ENCODE measurements around the gene STAT5B.

Gene STAT5B

GRCh38 chr17:42203354-42203753 lies 72.8 kb downstream of the STAT5B start:
- Histone ChIP-seq H2BK15ac (ENCODE audit: low read depth, poor library complexity, severe bottlenecking) (no peak overlapping the region), H3K79me1 (replicated peaks; ENCODE audit: low read length, poor library complexity, severe bottlenecking) (peaks cover 1% of the 10 kb centered on the region), H3K4ac (ENCODE audit: low read depth in 1 of 2, low read length in 2 of 2) (no peak overlapping the region), H3K36me3 (ENCODE audit: control insufficient read depth in 1 of 2, insufficient read depth in 2 of 2, low read depth in 1 of 2, low read length in 2 of 2) (peaks cover 47 to 81% of the 10 kb centered on the region in 2 experiments), H2BK12ac (ENCODE audit: low read length in 2 of 2) (no peak overlapping the region), H3K9me3 (ENCODE audit: control insufficient read depth, low read length) (no peaks in the 10 kb centered on the region), H3K4me2 (ENCODE audit: low read length, poor library complexity, severe bottlenecking) (no peak overlapping the region), H2AFZ (ENCODE audit: low read depth, low read length) (no peak overlapping the region), H3K4me1 (ENCODE audit: control insufficient read depth, insufficient read depth, low read depth, low read length) (no peaks in the 10 kb centered on the region), H3K18ac (ENCODE audit: low read depth in 1 of 2, low read length in 2 of 2) (no peak overlapping the region), H3K4me3 (ENCODE audit: insufficient read depth in 1 of 2, low read depth in 1 of 2, low read length in 2 of 2) (no peak overlapping the region), H2AK5ac (ENCODE audit: low read length, severe bottlenecking) (no peak overlapping the region), H4K8ac (ENCODE audit: low read length) (no peak overlapping the region), H3K14ac (ENCODE audit: low read length in 2 of 2) (no peak overlapping the region), H4K91ac (ENCODE audit: low read length) (no peak overlapping the region), H3K9ac (ENCODE audit: low read length) (no peak overlapping the region), H3K27ac (ENCODE audit: low read length, poor library complexity, severe bottlenecking) (no peak overlapping the region), H3K23ac (ENCODE audit: low read length in 2 of 2) (no peak overlapping the region), H2BK5ac (ENCODE audit: low read depth, low read length, poor library complexity, severe bottlenecking) (no peak overlapping the region), H3K27me3 (ENCODE audit: control insufficient read depth in 1 of 2, insufficient read depth in 1 of 2, low read length in 2 of 2) (no peaks in the 10 kb centered on the region), H2BK120ac (ENCODE audit: low read depth, low read length) (no peak overlapping the region)
- DNase-seq: no peak
- WGBS: 95% methylated on average over 2 of the region's 2 CpGs

DNA sequence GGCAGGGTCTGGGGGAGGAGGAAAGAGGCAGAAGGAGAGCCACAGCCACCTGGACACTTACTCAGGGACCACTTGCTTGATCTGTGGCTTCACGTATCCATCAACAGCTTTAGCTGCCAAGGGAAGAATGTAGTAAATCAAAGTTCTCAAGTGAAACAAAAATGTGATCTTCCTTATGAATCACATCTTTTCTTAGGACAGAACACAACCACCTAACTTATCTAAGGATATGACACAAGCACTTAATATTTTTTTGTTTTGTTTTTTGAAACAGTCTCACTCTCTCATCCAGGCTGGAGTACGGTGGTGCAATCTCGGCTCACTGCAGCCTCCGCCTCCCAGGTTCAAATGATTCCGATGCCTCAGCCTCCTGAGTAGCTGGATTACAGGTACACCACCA lies 73.5 kb downstream of the STAT5B start:
- 88% methylated on average over 3 of the region's 5 CpGs for WGBS
- H3K27me3 ChIP-seq (ENCODE audit: control insufficient read depth in 1 of 2, insufficient read depth in 1 of 2, low read length in 2 of 2): no peaks in the 10 kb centered on the region
- H2BK12ac ChIP-seq (ENCODE audit: low read length in 2 of 2): no peak overlapping the region
- no peak overlapping the region for H3K27ac ChIP-seq (ENCODE audit: low read length, poor library complexity, severe bottlenecking)
- no peak overlapping the region for H2BK120ac ChIP-seq (ENCODE audit: low read depth, low read length)
- no peak overlapping the region for H3K14ac ChIP-seq (ENCODE audit: low read length in 2 of 2)
- H3K23ac ChIP-seq (ENCODE audit: low read length in 2 of 2): no peak overlapping the region
- DNase-seq: no peak
- H2AFZ ChIP-seq (ENCODE audit: low read depth, low read length): no peak overlapping the region
- H2BK15ac ChIP-seq (ENCODE audit: low read depth, poor library complexity, severe bottlenecking): no peak overlapping the region
- no peak overlapping the region for H3K18ac ChIP-seq (ENCODE audit: low read depth in 1 of 2, low read length in 2 of 2)
- H3K9me3 ChIP-seq (ENCODE audit: control insufficient read depth, low read length): no peaks in the 10 kb centered on the region
- peaks cover 41 to 80% of the 10 kb centered on the region in 2 experiments for H3K36me3 ChIP-seq (ENCODE audit: control insufficient read depth in 1 of 2, insufficient read depth in 2 of 2, low read depth in 1 of 2, low read length in 2 of 2)
- no peak overlapping the region for H3K4me2 ChIP-seq (ENCODE audit: low read length, poor library complexity, severe bottlenecking)
- H2AK5ac ChIP-seq (ENCODE audit: low read length, severe bottlenecking): no peak overlapping the region
- no peak overlapping the region for H3K9ac ChIP-seq (ENCODE audit: low read length)
- no peak overlapping the region for H4K91ac ChIP-seq (ENCODE audit: low read length)
- no peak overlapping the region for H3K4ac ChIP-seq (ENCODE audit: low read depth in 1 of 2, low read length in 2 of 2)
- no peaks in the 10 kb centered on the region for H3K4me1 ChIP-seq (ENCODE audit: control insufficient read depth, insufficient read depth, low read depth, low read length)
- peaks cover 1% of the 10 kb centered on the region for H3K79me1 ChIP-seq (replicated peaks; ENCODE audit: low read length, poor library complexity, severe bottlenecking)
- H4K8ac ChIP-seq (ENCODE audit: low read length): no peak overlapping the region
- no peak overlapping the region for H2BK5ac ChIP-seq (ENCODE audit: low read depth, low read length, poor library complexity, severe bottlenecking)
- H3K4me3 ChIP-seq (ENCODE audit: insufficient read depth in 1 of 2, low read depth in 1 of 2, low read length in 2 of 2): no peak overlapping the region

DNA sequence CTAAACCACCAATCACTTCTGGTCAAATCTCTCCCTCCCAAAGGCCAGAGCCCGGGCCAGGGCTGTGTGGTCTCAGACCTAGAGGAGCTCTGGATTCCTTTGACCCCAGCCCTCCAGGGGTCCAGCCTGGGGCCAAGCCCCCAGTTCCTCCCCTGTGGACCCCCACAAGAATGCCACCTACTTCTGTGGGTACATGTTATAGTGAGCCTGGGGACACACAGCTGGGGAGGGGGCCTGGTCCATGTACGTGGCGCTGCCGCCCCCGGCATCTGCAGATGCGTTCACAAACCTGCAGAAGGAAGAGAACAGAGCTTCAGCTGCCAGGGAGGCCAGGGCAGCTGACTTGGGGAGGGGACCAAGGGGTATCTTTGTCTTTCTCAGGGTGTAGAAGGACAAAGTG lies 74.0 kb downstream of the STAT5B start:
- no peak overlapping the region for H2BK5ac ChIP-seq (ENCODE audit: low read depth, low read length, poor library complexity, severe bottlenecking)
- no peak overlapping the region for H3K23ac ChIP-seq (ENCODE audit: low read length in 2 of 2)
- H3K4me2 ChIP-seq (ENCODE audit: low read length, poor library complexity, severe bottlenecking): no peak overlapping the region
- H2AK5ac ChIP-seq (ENCODE audit: low read length, severe bottlenecking): no peak overlapping the region
- no peak overlapping the region for H2BK15ac ChIP-seq (ENCODE audit: low read depth, poor library complexity, severe bottlenecking)
- H3K79me1 ChIP-seq (replicated peaks; ENCODE audit: low read length, poor library complexity, severe bottlenecking): peaks cover 1% of the 10 kb centered on the region
- H3K14ac ChIP-seq (ENCODE audit: low read length in 2 of 2): no peak overlapping the region
- H4K91ac ChIP-seq (ENCODE audit: low read length): no peak overlapping the region
- H3K18ac ChIP-seq (ENCODE audit: low read depth in 1 of 2, low read length in 2 of 2): no peak overlapping the region
- no peaks in the 10 kb centered on the region for H3K9me3 ChIP-seq (ENCODE audit: control insufficient read depth, low read length)
- H4K8ac ChIP-seq (ENCODE audit: low read length): no peak overlapping the region
- no peak overlapping the region for H3K27ac ChIP-seq (ENCODE audit: low read length, poor library complexity, severe bottlenecking)
- H3K27me3 ChIP-seq (ENCODE audit: control insufficient read depth in 1 of 2, insufficient read depth in 1 of 2, low read length in 2 of 2): no peaks in the 10 kb centered on the region
- H3K4me3 ChIP-seq (ENCODE audit: insufficient read depth in 1 of 2, low read depth in 1 of 2, low read length in 2 of 2): no peak overlapping the region
- H3K4ac ChIP-seq (ENCODE audit: low read depth in 1 of 2, low read length in 2 of 2): no peak overlapping the region
- H2BK120ac ChIP-seq (ENCODE audit: low read depth, low read length): no peak overlapping the region
- no peak overlapping the region for H2BK12ac ChIP-seq (ENCODE audit: low read length in 2 of 2)
- H3K4me1 ChIP-seq (ENCODE audit: control insufficient read depth, insufficient read depth, low read depth, low read length): no peaks in the 10 kb centered on the region
- H3K36me3 ChIP-seq (ENCODE audit: control insufficient read depth in 1 of 2, insufficient read depth in 2 of 2, low read depth in 1 of 2, low read length in 2 of 2): peaks cover 41 to 75% of the 10 kb centered on the region in 2 experiments
- H2AFZ ChIP-seq (ENCODE audit: low read depth, low read length): no peak overlapping the region
- no peak overlapping the region for H3K9ac ChIP-seq (ENCODE audit: low read length)
- DNase-seq: no peak
- WGBS: 98% methylated on average over 6 of the region's 6 CpGs

- Histone ChIP-seq H4K91ac (ENCODE audit: low read length) (no peak overlapping the region), H3K27ac (ENCODE audit: low read length, poor library complexity, severe bottlenecking) (no peak overlapping the region), H2AFZ (ENCODE audit: low read depth, low read length) (no peak overlapping the region), H2BK15ac (ENCODE audit: low read depth, poor library complexity, severe bottlenecking) (no peak overlapping the region), H3K18ac (ENCODE audit: low read depth in 1 of 2, low read length in 2 of 2) (no peak overlapping the region), H2BK12ac (ENCODE audit: low read length in 2 of 2) (no peak overlapping the region), H2BK120ac (ENCODE audit: low read depth, low read length) (no peak overlapping the region), H3K14ac (ENCODE audit: low read length in 2 of 2) (no peak overlapping the region), H3K36me3 (ENCODE audit: control insufficient read depth in 1 of 2, insufficient read depth in 2 of 2, low read depth in 1 of 2, low read length in 2 of 2) (peaks cover 36 to 67% of the 10 kb centered on the region in 2 experiments), H3K9ac (ENCODE audit: low read length) (no peak overlapping the region), H3K4ac (ENCODE audit: low read depth in 1 of 2, low read length in 2 of 2) (no peak overlapping the region), H3K9me3 (ENCODE audit: control insufficient read depth, low read length) (no peaks in the 10 kb centered on the region), H3K23ac (ENCODE audit: low read length in 2 of 2) (no peak overlapping the region), H3K4me1 (ENCODE audit: control insufficient read depth, insufficient read depth, low read depth, low read length) (no peaks in the 10 kb centered on the region), H3K27me3 (ENCODE audit: control insufficient read depth in 1 of 2, insufficient read depth in 1 of 2, low read length in 2 of 2) (no peaks in the 10 kb centered on the region), H3K79me1 (replicated peaks; ENCODE audit: low read length, poor library complexity, severe bottlenecking) (peaks cover 1% of the 10 kb centered on the region), H4K8ac (ENCODE audit: low read length) (no peak overlapping the region), H3K4me2 (ENCODE audit: low read length, poor library complexity, severe bottlenecking) (no peak overlapping the region), H2BK5ac (ENCODE audit: low read depth, low read length, poor library complexity, severe bottlenecking) (no peak overlapping the region), H3K4me3 (ENCODE audit: insufficient read depth in 1 of 2, low read depth in 1 of 2, low read length in 2 of 2) (no peak overlapping the region), H2AK5ac (ENCODE audit: low read length, severe bottlenecking) (no peak overlapping the region)
- 95% methylated on average over 8 of the region's 10 CpGs for WGBS
- no peak for DNase-seq
Observed at GRCh38 chr17:42201458-42201772, 74.8 kb downstream of the STAT5B start.
